ENCODE measurements around the gene DIDO1. TPM values are rescaled to one million over a fixed set of nuclear protein-coding genes. Genes with fewer than 3 reads are reported as not detected.

The DIDO1 gene
- total and polyA plus RNA-seq, 2 of the 13 experiments (the other 11 are each of a cell fraction or from before 2014, with no cell fraction given), result 75.0 to 75.1 TPM

DNA sequence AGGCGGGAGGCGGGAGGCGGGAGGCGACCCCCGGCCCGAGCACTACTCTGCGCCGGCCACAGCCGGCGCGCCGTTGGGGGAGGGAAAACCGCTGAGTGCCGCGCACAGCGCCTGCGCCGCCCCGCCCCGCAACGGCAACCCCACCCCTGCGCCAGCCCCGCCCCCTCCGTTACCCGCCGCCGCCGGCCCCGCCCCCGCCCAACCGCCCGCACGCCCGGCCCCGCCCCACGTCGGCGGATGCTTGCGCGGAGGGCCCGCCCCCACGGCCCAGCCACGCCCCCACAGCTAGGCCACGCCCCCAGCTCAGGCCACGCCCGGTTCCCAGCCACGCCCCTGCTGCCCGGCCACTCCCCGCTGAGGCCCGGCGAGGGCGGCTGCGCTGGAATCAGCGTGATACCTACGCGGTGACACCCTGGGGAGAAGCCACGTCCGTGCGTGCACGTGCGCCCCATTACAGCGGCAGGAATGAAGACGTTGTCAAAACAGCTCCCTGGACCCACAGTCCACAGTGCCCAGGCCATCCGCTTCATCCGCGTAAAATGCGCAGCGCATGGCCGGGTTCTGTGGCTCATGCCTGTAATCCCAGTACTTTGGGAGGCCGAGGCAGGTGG lies 64.5 kb downstream of the DIDO1 start, which contains the start of gene TCFL5 (continued):
- peak; percentile 97; the same call in 1 of the 2 replicates for TF ChIP-seq AHR (CRISPR knock-in tag; IDR thresholded peaks at IDR 0.05)
- TF ChIP-seq CBFB (CRISPR knock-in tag; IDR thresholded peaks at IDR 0.05), result peak; percentile 94
- TF ChIP-seq ZNF724P (CRISPR knock-in tag; IDR thresholded peaks at IDR 0.05; ENCODE audit: borderline replicate concordance), result peak; percentile 92; the same call in 1 of the 2 replicates
- peak; percentile 60; the same call in 1 of the 2 replicates for TF ChIP-seq RCOR2 (CRISPR knock-in tag; IDR thresholded peaks at IDR 0.05)
- TF ChIP-seq ZNF441 (CRISPR knock-in tag; IDR thresholded peaks at IDR 0.05; ENCODE audit: borderline replicate concordance), result peak; percentile 87; the same call in 1 of the 2 replicates
- TF ChIP-seq ZNF547 (CRISPR knock-in tag; IDR thresholded peaks at IDR 0.05), result peak; percentile 100
- peak in 1 of 2 experiments; percentile 39; a peak in 1 of 4 replicates for TF ChIP-seq EP300 (IDR thresholded peaks at IDR 0.05; ENCODE audit: low read depth in 2 of 2, low read length in 2 of 2)
- TF ChIP-seq EP300 (CRISPR knock-in tag; IDR thresholded peaks at IDR 0.05; ENCODE audit: borderline replicate concordance), result peak; percentile 78
- TF ChIP-seq ZFP1 (CRISPR knock-in tag; IDR thresholded peaks at IDR 0.05), result peak; percentile 45; the same call in 1 of the 2 replicates
- no peak for TF ChIP-seq NCOA1 (CRISPR knock-in tag; IDR thresholded peaks at IDR 0.05)
- TF ChIP-seq, protein P1, sequence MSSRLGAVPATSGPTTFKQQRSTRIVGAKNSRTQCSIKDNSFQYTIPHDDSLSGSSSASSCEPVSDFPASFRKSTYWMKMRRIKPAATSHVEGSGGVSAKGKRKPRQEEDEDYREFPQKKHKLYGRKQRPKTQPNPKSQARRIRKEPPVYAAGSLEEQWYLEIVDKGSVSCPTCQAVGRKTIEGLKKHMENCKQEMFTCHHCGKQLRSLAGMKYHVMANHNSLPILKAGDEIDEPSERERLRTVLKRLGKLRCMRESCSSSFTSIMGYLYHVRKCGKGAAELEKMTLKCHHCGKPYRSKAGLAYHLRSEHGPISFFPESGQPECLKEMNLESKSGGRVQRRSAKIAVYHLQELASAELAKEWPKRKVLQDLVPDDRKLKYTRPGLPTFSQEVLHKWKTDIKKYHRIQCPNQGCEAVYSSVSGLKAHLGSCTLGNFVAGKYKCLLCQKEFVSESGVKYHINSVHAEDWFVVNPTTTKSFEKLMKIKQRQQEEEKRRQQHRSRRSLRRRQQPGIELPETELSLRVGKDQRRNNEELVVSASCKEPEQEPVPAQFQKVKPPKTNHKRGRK (CRISPR knock-in tag; IDR thresholded peaks at IDR 0.05), result peak; percentile 78; the same call in 1 of the 2 replicates
- peak; percentile 95 for TF ChIP-seq ZNF232 (CRISPR knock-in tag; IDR thresholded peaks at IDR 0.05; ENCODE audit: borderline replicate concordance)
- TF ChIP-seq ZNF781 (CRISPR knock-in tag; IDR thresholded peaks at IDR 0.05; ENCODE audit: borderline replicate concordance, not compliant biosample characterization), result peak; percentile 98
- peak; percentile 98 for TF ChIP-seq MXI1 (IDR thresholded peaks at IDR 0.05; ENCODE audit: borderline replicate concordance, low read depth, low read length)
- TF ChIP-seq ZNF772 (CRISPR knock-in tag; IDR thresholded peaks at IDR 0.05), result peak; percentile 89
- TF ChIP-seq PRPF4 (IDR thresholded peaks at IDR 0.05; ENCODE audit: low read depth, low read length, poor library complexity, severe bottlenecking), result no peak
- TF ChIP-seq NFYC (CRISPR knock-in tag; IDR thresholded peaks at IDR 0.05), result peak; percentile 74
- TF ChIP-seq, protein P2, sequence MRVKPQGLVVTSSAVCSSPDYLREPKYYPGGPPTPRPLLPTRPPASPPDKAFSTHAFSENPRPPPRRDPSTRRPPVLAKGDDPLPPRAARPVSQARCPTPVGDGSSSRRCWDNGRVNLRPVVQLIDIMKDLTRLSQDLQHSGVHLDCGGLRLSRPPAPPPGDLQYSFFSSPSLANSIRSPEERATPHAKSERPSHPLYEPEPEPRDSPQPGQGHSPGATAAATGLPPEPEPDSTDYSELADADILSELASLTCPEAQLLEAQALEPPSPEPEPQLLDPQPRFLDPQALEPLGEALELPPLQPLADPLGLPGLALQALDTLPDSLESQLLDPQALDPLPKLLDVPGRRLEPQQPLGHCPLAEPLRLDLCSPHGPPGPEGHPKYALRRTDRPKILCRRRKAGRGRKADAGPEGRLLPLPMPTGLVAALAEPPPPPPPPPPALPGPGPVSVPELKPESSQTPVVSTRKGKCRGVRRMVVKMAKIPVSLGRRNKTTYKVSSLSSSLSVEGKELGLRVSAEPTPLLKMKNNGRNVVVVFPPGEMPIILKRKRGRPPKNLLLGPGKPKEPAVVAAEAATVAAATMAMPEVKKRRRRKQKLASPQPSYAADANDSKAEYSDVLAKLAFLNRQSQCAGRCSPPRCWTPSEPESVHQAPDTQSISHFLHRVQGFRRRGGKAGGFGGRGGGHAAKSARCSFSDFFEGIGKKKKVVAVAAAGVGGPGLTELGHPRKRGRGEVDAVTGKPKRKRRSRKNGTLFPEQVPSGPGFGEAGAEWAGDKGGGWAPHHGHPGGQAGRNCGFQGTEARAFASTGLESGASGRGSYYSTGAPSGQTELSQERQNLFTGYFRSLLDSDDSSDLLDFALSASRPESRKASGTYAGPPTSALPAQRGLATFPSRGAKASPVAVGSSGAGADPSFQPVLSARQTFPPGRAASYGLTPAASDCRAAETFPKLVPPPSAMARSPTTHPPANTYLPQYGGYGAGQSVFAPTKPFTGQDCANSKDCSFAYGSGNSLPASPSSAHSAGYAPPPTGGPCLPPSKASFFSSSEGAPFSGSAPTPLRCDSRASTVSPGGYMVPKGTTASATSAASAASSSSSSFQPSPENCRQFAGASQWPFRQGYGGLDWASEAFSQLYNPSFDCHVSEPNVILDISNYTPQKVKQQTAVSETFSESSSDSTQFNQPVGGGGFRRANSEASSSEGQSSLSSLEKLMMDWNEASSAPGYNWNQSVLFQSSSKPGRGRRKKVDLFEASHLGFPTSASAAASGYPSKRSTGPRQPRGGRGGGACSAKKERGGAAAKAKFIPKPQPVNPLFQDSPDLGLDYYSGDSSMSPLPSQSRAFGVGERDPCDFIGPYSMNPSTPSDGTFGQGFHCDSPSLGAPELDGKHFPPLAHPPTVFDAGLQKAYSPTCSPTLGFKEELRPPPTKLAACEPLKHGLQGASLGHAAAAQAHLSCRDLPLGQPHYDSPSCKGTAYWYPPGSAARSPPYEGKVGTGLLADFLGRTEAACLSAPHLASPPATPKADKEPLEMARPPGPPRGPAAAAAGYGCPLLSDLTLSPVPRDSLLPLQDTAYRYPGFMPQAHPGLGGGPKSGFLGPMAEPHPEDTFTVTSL (CRISPR knock-in tag; IDR thresholded peaks at IDR 0.05; ENCODE audit: borderline replicate concordance), result 0 out of 2 replicates have a peak, but pooled peaks have one; percentile 58
- TF ChIP-seq GATA4 (IDR thresholded peaks at IDR 0.05; ENCODE audit: borderline replicate concordance, low read depth), result no peak
- peak; percentile 99 for TF ChIP-seq ZNF619 (CRISPR knock-in tag; IDR thresholded peaks at IDR 0.05)
- TF ChIP-seq ZNF354B (CRISPR knock-in tag; IDR thresholded peaks at IDR 0.05), result 0 out of 2 replicates have a peak, but pooled peaks have one; percentile 85
- TF ChIP-seq ZNF530 (CRISPR knock-in tag; IDR thresholded peaks at IDR 0.05; ENCODE audit: low read depth), result no peak

Data from HepG2 (cell line).